ENCODE measurements around the gene SPECC1. TPM values are rescaled to one million over a fixed set of nuclear protein-coding genes. Genes with fewer than 3 reads are reported as not detected.
"Not testable (repeated sequence)": the region's sequence is repeated elsewhere in the genome, so short reads cannot be mapped to it uniquely, and the experiment has no call there.

Gene SPECC1
- total RNA-seq (24.4 and 30.9 TPM in 2 replicates), polyA plus RNA-seq (13.4 TPM in 2 replicates), polyA minus RNA-seq (ENCODE audit: low replicate concordance) (10.2 and 19.4 TPM in 2 replicates)
- 13.5 and 14.9 TPM in 2 replicates for polyA plus RNA-seq (2012)

GRCh38 chr17:20009302-20010098 lies at the start of gene SPECC1:
TSS of gene SPECC1 (plus strand) at chr17:20009359. CDS start at chr17:20096652, 87,293 bp downstream.
- Histone ChIP-seq H3K4me1 (ENCODE audit: control insufficient read depth, extremely low read depth, insufficient read depth, low read length) (peaks cover 3% of the 10 kb centered on the region), H3K4me2 (ENCODE audit: extremely low read depth, insufficient read depth, low read length) (peak within 1 kb of the TSS; percentile 99), H3K9ac (ENCODE audit: insufficient read depth, low read length) (peak within 1 kb of the TSS; percentile 32), H4K20me1 (ENCODE audit: control insufficient read depth, extremely low read depth, insufficient read depth, low read length) (no peaks in the 10 kb centered on the region), H3K27ac (ENCODE audit: insufficient read depth, low read length) (no peak within 1 kb of the TSS), H3K36me3 (ENCODE audit: control insufficient read depth, insufficient read depth, low read length) (no peaks in the 10 kb centered on the region), H3K79me2 (ENCODE audit: control insufficient read depth, insufficient read depth, low read length) (no peaks in the 10 kb centered on the region), H3K27me3 (ENCODE audit: control insufficient read depth, insufficient read depth, low read length) (peaks cover 9% of the 10 kb centered on the region), H3K9me3 (ENCODE audit: control insufficient read depth, insufficient read depth, low read depth, low read length) (no peaks in the 10 kb centered on the region), H3K4me3 (replicated peaks in 1 of 4; ENCODE audit: control extremely low read depth in 1 of 4, insufficient read depth in 1 of 4, low read depth in 3 of 4, low read length in 4 of 4) (peak within 1 kb of the TSS; percentile 43 to 77 (median 71)), H2AFZ (ENCODE audit: low read length) (peak within 1 kb of the TSS; percentile 94)
- peak; percentile 41 to 48 for DNase-seq (ENCODE audit: low read depth in 2 of 2)
- TF ChIP-seq CTCF (conservative IDR thresholded peaks at IDR 0.05 in 1 of 2, IDR thresholded peaks at IDR 0.05 in 1 of 2; ENCODE audit: low read depth in 1 of 2, low read length in 2 of 2) (peak in 1 of 2 donors; percentile 48), EZH2 (IDR thresholded peaks at IDR 0.05; ENCODE audit: low read length, missing control alignments) (peak; percentile 64)

GRCh38 chr17:19962954-19963353 lies 46.2 kb upstream of the SPECC1 start:
- not testable (repeated sequence) for H3K36me3 ChIP-seq (ENCODE audit: control insufficient read depth, insufficient read depth, low read length); H3K4me2 ChIP-seq (ENCODE audit: extremely low read depth, insufficient read depth, low read length); H3K27me3 ChIP-seq (ENCODE audit: control insufficient read depth, insufficient read depth, low read length); H4K20me1 ChIP-seq (ENCODE audit: control insufficient read depth, extremely low read depth, insufficient read depth, low read length); H3K4me1 ChIP-seq (ENCODE audit: control insufficient read depth, extremely low read depth, insufficient read depth, low read length); H2AFZ ChIP-seq (ENCODE audit: low read length); H3K4me3 ChIP-seq (replicated peaks in 1 of 4; ENCODE audit: control extremely low read depth in 1 of 4, insufficient read depth in 1 of 4, low read depth in 3 of 4, low read length in 4 of 4); H3K27ac ChIP-seq (ENCODE audit: insufficient read depth, low read length); H3K9me3 ChIP-seq (ENCODE audit: control insufficient read depth, insufficient read depth, low read depth, low read length); H3K79me2 ChIP-seq (ENCODE audit: control insufficient read depth, insufficient read depth, low read length); DNase-seq (ENCODE audit: low read depth in 2 of 2); H3K9ac ChIP-seq (ENCODE audit: insufficient read depth, low read length)

- no peak for TF ChIP-seq CTCF (conservative IDR thresholded peaks at IDR 0.05 in 1 of 2, IDR thresholded peaks at IDR 0.05 in 1 of 2; ENCODE audit: low read depth in 1 of 2, low read length in 2 of 2)
- no peak for TF ChIP-seq EZH2 (IDR thresholded peaks at IDR 0.05; ENCODE audit: low read length, missing control alignments)
- Histone ChIP-seq H3K9ac (ENCODE audit: insufficient read depth, low read length) (no peak overlapping the region), H3K36me3 (ENCODE audit: control insufficient read depth, insufficient read depth, low read length) (no peaks in the 10 kb centered on the region), H4K20me1 (ENCODE audit: control insufficient read depth, extremely low read depth, insufficient read depth, low read length) (peaks cover 2% of the 10 kb centered on the region), H2AFZ (ENCODE audit: low read length) (no peak overlapping the region), H3K27me3 (ENCODE audit: control insufficient read depth, insufficient read depth, low read length) (no peaks in the 10 kb centered on the region), H3K27ac (ENCODE audit: insufficient read depth, low read length) (no peak overlapping the region), H3K4me1 (ENCODE audit: control insufficient read depth, extremely low read depth, insufficient read depth, low read length) (peaks cover 1% of the 10 kb centered on the region), H3K79me2 (ENCODE audit: control insufficient read depth, insufficient read depth, low read length) (peaks cover 77% of the 10 kb centered on the region), H3K9me3 (ENCODE audit: control insufficient read depth, insufficient read depth, low read depth, low read length) (no peaks in the 10 kb centered on the region), H3K4me2 (ENCODE audit: extremely low read depth, insufficient read depth, low read length) (no peak overlapping the region), H3K4me3 (replicated peaks in 1 of 4; ENCODE audit: control extremely low read depth in 1 of 4, insufficient read depth in 1 of 4, low read depth in 3 of 4, low read length in 4 of 4) (no peak overlapping the region)
- DNase-seq (ENCODE audit: low read depth in 2 of 2), result peak in 1 of 2 donors; percentile 61
These were observed 36.0 kb upstream of the SPECC1 start for GRCh38 chr17:19973156-19973555.

Measured in fibroblast of lung (primary cell).